Heart left ventricle (tissue), 13 donors: ENCODE measurements around the gene HOMER1.

Experiments used
- POLR2A ChIP-seq, 2 donors: fragments of 450-650 bp; IDR thresholded peaks; one replicate each; pipeline ENCODE4 v1.6.1; 2017; ENCODE audit warnings: antibody characterized with exemption in 2 of 2, mild to moderate bottlenecking in 2 of 2, moderate library complexity in 2 of 2
- TF ChIP-seq, protein P1 (sequence below), 12 donors: fragments of 200-600 bp; sonication (generic) in 4 of 12; IDR thresholded peaks; one replicate each; pipeline versions ENCODE4 v1.5.0 to v1.8.0; 2018 to 2022; ENCODE audit warnings: antibody characterized with exemption in 12 of 12, mild to moderate bottlenecking in 5 of 12
- donor health status: ischemic (EF 13 %, LVEDD 7.1; RV severe dilation, severe dysfunction).
- donor health status: DM: no; HTN: yes; CAD: no.
- donor health status: DM: no; HTN: no; CAD: no.
- donor health status: ischemic (EF 25% LVEDD 6.9; RV normal size, moderate dysfunction).
- donor health status: ischemic (EF 25% LVEDD 5.7; RV mildly dilated, moderate dysfunction).
- donor health status: ischemic (EF 35%, LVEDD 5.7; RV mildly dilated, moderate dysfunction).
- donor health status: nonischemic (EF 11% LVEDD 7.7; RV severe dilation, severe dysfunction).
- donor health status: DM: yes; HTN: yes; CAD: no.
- donor health status: PGD.
- donor health status: ischemic (EF 29% LVEDD 5.4; RV normal size, mild dysfunction).
- donor health status: nonischemic (EF 23%, LVEDD 6.1; RV moderate dilation, normal function).

- TF ChIP-seq, protein P1, sequence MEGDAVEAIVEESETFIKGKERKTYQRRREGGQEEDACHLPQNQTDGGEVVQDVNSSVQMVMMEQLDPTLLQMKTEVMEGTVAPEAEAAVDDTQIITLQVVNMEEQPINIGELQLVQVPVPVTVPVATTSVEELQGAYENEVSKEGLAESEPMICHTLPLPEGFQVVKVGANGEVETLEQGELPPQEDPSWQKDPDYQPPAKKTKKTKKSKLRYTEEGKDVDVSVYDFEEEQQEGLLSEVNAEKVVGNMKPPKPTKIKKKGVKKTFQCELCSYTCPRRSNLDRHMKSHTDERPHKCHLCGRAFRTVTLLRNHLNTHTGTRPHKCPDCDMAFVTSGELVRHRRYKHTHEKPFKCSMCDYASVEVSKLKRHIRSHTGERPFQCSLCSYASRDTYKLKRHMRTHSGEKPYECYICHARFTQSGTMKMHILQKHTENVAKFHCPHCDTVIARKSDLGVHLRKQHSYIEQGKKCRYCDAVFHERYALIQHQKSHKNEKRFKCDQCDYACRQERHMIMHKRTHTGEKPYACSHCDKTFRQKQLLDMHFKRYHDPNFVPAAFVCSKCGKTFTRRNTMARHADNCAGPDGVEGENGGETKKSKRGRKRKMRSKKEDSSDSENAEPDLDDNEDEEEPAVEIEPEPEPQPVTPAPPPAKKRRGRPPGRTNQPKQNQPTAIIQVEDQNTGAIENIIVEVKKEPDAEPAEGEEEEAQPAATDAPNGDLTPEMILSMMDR (IDR thresholded peaks at IDR 0.05) = no peak
- no peak for TF ChIP-seq POLR2A (IDR thresholded peaks at IDR 0.05)
Measured at GRCh38 chr5:79490323-79490936, 23.5 kb downstream of the HOMER1 start.
